Measurements from ENCODE around the gene CDC5L. TPM values are rescaled to one million over a fixed set of nuclear protein-coding genes. Genes with fewer than 3 reads are reported as not detected.
"Not testable (repeated sequence)": the region's sequence is repeated elsewhere in the genome, so short reads cannot be mapped to it uniquely, and the experiment has no call there.

CDC5L gene
- total RNA-seq, 1 donor from 2014 or later: 17.3 TPM

GRCh38 chr6:44444853-44445252 lies 57.3 kb downstream of the CDC5L start:
- DNase-seq (ENCODE audit: low spot score): no peak
- Mint-ChIP-seq H3K27me3 (ENCODE audit: unreplicated experiment) (no peaks in the 10 kb centered on the region), H3K4me1 (ENCODE audit: unreplicated experiment) (peaks cover 6% of the 10 kb centered on the region), H3K4me3 (ENCODE audit: unreplicated experiment) (no peak overlapping the region), H3K27ac (ENCODE audit: unreplicated experiment) (no peak overlapping the region), H3K36me3 (ENCODE audit: low read depth, unreplicated experiment) (peaks cover 42% of the 10 kb centered on the region), H3K9me3 (ENCODE audit: unreplicated experiment) (no peaks in the 10 kb centered on the region)
- no peak for TF ChIP-seq CTCF (IDR thresholded peaks at IDR 0.05; ENCODE audit: unreplicated experiment)

- peaks cover 3% of the 10 kb centered on the region for H3K4me1 Mint-ChIP-seq (ENCODE audit: unreplicated experiment)
- TF ChIP-seq CTCF (IDR thresholded peaks at IDR 0.05; ENCODE audit: unreplicated experiment): no peak
- no peaks in the 10 kb centered on the region for H3K27me3 Mint-ChIP-seq (ENCODE audit: unreplicated experiment)
- no peaks in the 10 kb centered on the region for H3K9me3 Mint-ChIP-seq (ENCODE audit: unreplicated experiment)
- H3K27ac Mint-ChIP-seq (ENCODE audit: unreplicated experiment): no peak overlapping the region
- DNase-seq (ENCODE audit: low spot score): no peak
- H3K4me3 Mint-ChIP-seq (ENCODE audit: unreplicated experiment): no peak overlapping the region
- H3K36me3 Mint-ChIP-seq (ENCODE audit: low read depth, unreplicated experiment): peaks cover 33% of the 10 kb centered on the region
These were observed 59.3 kb downstream of the CDC5L start for GRCh38 chr6:44446626-44447300.

GRCh38 chr6:44449181-44449580 lies 61.7 kb downstream of the CDC5L start:
- not testable (repeated sequence) for H3K27ac Mint-ChIP-seq (ENCODE audit: unreplicated experiment); H3K4me3 Mint-ChIP-seq (ENCODE audit: unreplicated experiment)

GRCh38 chr6:44451803-44452695 lies 64.5 kb downstream of the CDC5L start:
- peaks cover 6% of the 10 kb centered on the region for H3K36me3 Mint-ChIP-seq (ENCODE audit: low read depth, unreplicated experiment)

More at GRCh38 chr6:44449181-44449580, 61.7 kb downstream of the CDC5L start:
- not testable (repeated sequence) for H3K9me3 Mint-ChIP-seq (ENCODE audit: unreplicated experiment); H3K4me1 Mint-ChIP-seq (ENCODE audit: unreplicated experiment); DNase-seq (ENCODE audit: low spot score); H3K27me3 Mint-ChIP-seq (ENCODE audit: unreplicated experiment)
- peaks cover 15% of the 10 kb centered on the region for H3K36me3 Mint-ChIP-seq (ENCODE audit: low read depth, unreplicated experiment)

GRCh38 chr6:44452725-44453124 lies 65.2 kb downstream of the CDC5L start:
- peaks cover 3% of the 10 kb centered on the region for H3K36me3 Mint-ChIP-seq (ENCODE audit: low read depth, unreplicated experiment)
- H3K27ac Mint-ChIP-seq (ENCODE audit: unreplicated experiment): no peak overlapping the region
- no peak for DNase-seq (ENCODE audit: low spot score)
- no peak overlapping the region for H3K4me3 Mint-ChIP-seq (ENCODE audit: unreplicated experiment)
- TF ChIP-seq CTCF (IDR thresholded peaks at IDR 0.05; ENCODE audit: unreplicated experiment): no peak
- H3K9me3 Mint-ChIP-seq (ENCODE audit: unreplicated experiment): no peaks in the 10 kb centered on the region
- H3K27me3 Mint-ChIP-seq (ENCODE audit: unreplicated experiment): peaks cover 3% of the 10 kb centered on the region
- peaks cover 3% of the 10 kb centered on the region for H3K4me1 Mint-ChIP-seq (ENCODE audit: unreplicated experiment)

More at GRCh38 chr6:44451803-44452695, 64.5 kb downstream of the CDC5L start:
- H3K27ac Mint-ChIP-seq (ENCODE audit: unreplicated experiment): no peak overlapping the region
- DNase-seq (ENCODE audit: low spot score): no peak
- no peaks in the 10 kb centered on the region for H3K4me1 Mint-ChIP-seq (ENCODE audit: unreplicated experiment)
- peaks cover 3% of the 10 kb centered on the region for H3K27me3 Mint-ChIP-seq (ENCODE audit: unreplicated experiment)
- no peaks in the 10 kb centered on the region for H3K9me3 Mint-ChIP-seq (ENCODE audit: unreplicated experiment)
- TF ChIP-seq CTCF (IDR thresholded peaks at IDR 0.05; ENCODE audit: unreplicated experiment): no peak
- H3K4me3 Mint-ChIP-seq (ENCODE audit: unreplicated experiment): no peak overlapping the region
